ENCODE data around the gene TADA3.

Gene TADA3

GRCh38 chr3:9779721-9780457 lies 12.4 kb downstream of the TADA3 start:
- H3K36me3 Mint-ChIP-seq (ENCODE audit: low read depth), result peaks cover 37% of the 10 kb centered on the region
- no peaks in the 10 kb centered on the region for H3K9me3 Mint-ChIP-seq

GRCh38 chr3:9779075-9779593 lies 13.1 kb downstream of the TADA3 start:
- Mint-ChIP-seq H3K36me3 (ENCODE audit: low read depth) (peaks cover 29% of the 10 kb centered on the region), H3K4me3 (no peak overlapping the region), H3K4me1 (peaks cover 12% of the 10 kb centered on the region), H3K27me3 (ENCODE audit: low read depth, poor library complexity) (no peaks in the 10 kb centered on the region), H3K27ac (peak overlapping the region; percentile 57), H3K9me3 (no peaks in the 10 kb centered on the region)
- no peak for TF ChIP-seq CTCF (IDR thresholded peaks at IDR 0.05)
- no peak for DNase-seq

More at GRCh38 chr3:9779721-9780457, 12.4 kb downstream of the TADA3 start:
- DNase-seq, result no peak
- TF ChIP-seq CTCF (IDR thresholded peaks at IDR 0.05), result no peak
- Mint-ChIP-seq H3K27ac (no peak overlapping the region), H3K27me3 (ENCODE audit: low read depth, poor library complexity) (no peaks in the 10 kb centered on the region), H3K4me1 (peaks cover 12% of the 10 kb centered on the region), H3K4me3 (no peak overlapping the region)

GRCh38 chr3:9778143-9779074 lies 13.9 kb downstream of the TADA3 start:
- H3K27ac Mint-ChIP-seq, result peak overlapping the region; percentile 57

GRCh38 chr3:9777694-9778021 lies 14.6 kb downstream of the TADA3 start:
- no peak for DNase-seq

More at GRCh38 chr3:9778143-9779074, 13.9 kb downstream of the TADA3 start:
- Mint-ChIP-seq H3K4me1 (peaks cover 12% of the 10 kb centered on the region), H3K36me3 (ENCODE audit: low read depth) (peaks cover 24% of the 10 kb centered on the region), H3K4me3 (no peak overlapping the region), H3K9me3 (no peaks in the 10 kb centered on the region), H3K27me3 (ENCODE audit: low read depth, poor library complexity) (no peaks in the 10 kb centered on the region)
- no peak for TF ChIP-seq CTCF (IDR thresholded peaks at IDR 0.05)
- DNase-seq, result no peak

More at GRCh38 chr3:9777694-9778021, 14.6 kb downstream of the TADA3 start:
- H3K27ac Mint-ChIP-seq, result no peak overlapping the region
- peaks cover 19% of the 10 kb centered on the region for H3K36me3 Mint-ChIP-seq (ENCODE audit: low read depth)
- TF ChIP-seq CTCF (IDR thresholded peaks at IDR 0.05), result no peak
- no peaks in the 10 kb centered on the region for H3K9me3 Mint-ChIP-seq
- peaks cover 2% of the 10 kb centered on the region for H3K27me3 Mint-ChIP-seq (ENCODE audit: low read depth, poor library complexity)
- H3K4me3 Mint-ChIP-seq, result no peak overlapping the region
- H3K4me1 Mint-ChIP-seq, result peaks cover 12% of the 10 kb centered on the region
